LNCaP clone FGC (cell line): ENCODE data around the gene UFSP1.

Experiments
- DNase-seq: peaks from one replicate; pipeline ENCODE4 v3.0.0-alpha.2; 2011; ENCODE audit warnings: low read depth
- H3K4me3 ChIP-seq: 2 replicates; pipeline ENCODE4 v1.5.1; 2011; ENCODE audit warnings: mild to moderate bottlenecking, low read depth, low read length, control low read depth
- CTCF ChIP-seq: IDR thresholded peaks from 2 replicates; pipeline ENCODE4 v1.5.1; 2012; ENCODE audit warnings: mild to moderate bottlenecking; ENCODE audit not compliant: control insufficient read depth, insufficient read depth; ENCODE audit errors: extremely low read depth

Gene UFSP1

DNA sequence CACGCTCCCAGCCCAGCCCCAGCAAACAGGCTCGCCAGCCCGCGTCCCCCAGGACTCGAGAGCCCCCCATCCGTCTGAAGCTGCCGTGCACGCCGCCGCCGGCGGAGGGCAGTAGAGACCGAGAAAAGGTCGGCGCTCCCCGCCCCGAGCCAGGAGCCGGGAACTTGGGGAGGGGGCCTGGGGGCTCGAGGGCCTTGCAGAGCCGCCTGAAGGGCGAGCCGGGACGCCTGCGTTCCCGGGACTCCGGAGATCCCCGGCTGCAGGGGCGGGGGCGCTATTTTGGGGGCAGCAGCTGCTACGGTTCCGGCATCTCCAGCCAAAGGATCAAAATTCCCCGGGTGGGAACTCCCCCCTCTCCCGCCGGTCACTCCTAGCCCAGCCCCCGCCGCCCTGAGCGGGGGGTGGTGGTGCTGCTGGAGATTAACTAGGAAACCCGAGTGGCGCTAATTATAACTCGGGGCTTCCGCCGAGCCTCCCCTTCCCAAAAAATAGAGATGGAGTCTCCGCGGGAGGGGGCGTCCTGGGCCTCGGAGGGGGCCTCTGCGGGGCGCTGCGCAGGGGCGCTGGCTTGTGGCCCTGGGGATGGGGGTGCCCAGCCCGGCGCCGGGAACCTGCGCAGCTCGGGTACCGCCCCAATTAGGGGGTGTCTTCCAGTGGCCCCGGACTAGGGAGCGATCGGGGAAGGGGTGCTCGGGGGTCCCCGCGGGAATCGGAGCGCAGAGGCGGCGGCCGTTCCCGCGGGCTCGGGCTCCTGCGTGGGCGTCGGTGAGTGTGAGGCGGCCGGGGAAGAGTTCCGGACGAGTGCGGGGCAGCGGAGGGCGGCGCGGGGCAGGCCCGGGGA is 5.6 kb upstream of the UFSP1 start:
- no peak for DNase-seq
- H3K4me3 ChIP-seq: no peak overlapping the region
- peak; percentile 92 for TF ChIP-seq CTCF

DNA sequence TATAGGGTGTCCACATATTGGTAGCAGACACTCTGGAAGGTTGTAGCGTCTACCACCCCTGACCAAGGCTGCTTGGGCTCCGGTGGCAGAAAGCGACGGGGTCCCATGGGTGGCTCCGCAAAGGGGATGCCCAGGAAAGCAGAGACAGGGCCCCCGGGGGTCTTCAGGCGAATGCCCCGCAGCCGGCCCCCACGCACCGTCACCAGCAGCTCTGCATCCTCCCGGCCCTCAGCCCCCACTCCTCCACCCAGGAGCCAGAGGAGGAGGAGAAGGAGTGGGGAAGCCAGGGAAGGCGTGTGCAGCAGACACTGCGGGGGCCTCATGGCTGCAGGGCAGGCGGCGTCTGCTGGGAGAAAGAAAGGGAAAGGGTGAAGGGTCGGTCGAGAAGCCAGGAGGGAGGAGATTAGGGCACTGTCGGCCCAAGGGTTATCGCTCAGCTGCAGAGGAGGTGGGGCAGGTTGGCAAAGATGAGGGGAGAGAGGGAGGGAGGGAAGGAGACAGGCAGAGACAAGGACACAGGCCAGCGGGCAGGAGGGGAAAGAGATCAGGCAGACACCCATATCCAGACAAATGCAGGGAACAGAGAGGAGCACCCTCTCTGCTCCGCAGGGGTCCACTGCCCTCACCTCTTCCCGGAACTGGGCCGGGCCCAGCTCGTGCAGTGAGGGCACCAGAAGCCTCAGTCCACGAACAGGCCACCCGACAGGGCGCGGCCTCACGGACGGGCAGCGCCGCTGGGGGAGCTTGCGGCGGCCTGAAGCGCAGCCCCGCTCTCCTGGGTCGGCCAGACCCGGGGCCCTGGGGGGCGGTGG is 4.6 kb upstream of the UFSP1 start:
- TF ChIP-seq CTCF: no peak

DNA sequence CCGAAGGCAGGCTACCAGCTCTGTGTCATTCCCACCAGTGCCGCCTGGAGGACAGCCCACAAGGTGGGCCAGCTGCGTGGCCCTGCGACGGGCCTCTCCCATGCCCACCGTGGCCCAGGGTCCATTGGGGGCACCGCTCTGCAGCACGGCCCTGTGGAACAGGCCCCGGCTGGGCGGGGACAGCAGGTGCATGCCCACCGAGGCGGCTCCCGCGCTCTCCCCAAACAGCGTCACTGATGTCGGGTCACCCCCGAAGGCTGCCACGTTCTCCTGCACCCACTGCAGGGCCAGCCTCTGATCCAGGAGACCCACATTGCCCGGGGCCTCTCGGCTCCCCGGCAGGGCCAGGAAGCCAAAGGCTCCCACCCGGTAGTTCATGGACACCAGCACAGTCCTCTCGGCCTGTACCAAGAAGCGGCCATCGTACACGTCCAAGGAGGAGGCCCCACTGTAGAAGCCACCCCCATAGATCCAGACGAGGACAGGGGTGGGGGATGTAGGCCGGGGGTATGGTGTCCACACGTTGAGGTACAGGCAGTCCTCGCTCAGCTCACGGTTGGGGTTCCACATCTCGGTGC is 3.9 kb upstream of the UFSP1 start:
- H3K4me3 ChIP-seq: no peak overlapping the region
- TF ChIP-seq CTCF: no peak
- DNase-seq: no peak

More for the DNA sequence above, 4.6 kb upstream of the UFSP1 start:
- DNase-seq: no peak
- H3K4me3 ChIP-seq: no peak overlapping the region

GRCh38 chr7:100892364-100893317 is 3.1 kb upstream of the UFSP1 start:
- DNase-seq: no peak
- TF ChIP-seq CTCF: no peak
- no peak overlapping the region for H3K4me3 ChIP-seq

- DNase-seq: no peak
- TF ChIP-seq CTCF: no peak
- H3K4me3 ChIP-seq: no peak overlapping the region
These were observed 2.2 kb upstream of the UFSP1 start for GRCh38 chr7:100891568-100892247.
